NB4 (cell line): ENCODE data around the gene TBC1D3B.

ENCODE experiments used
- CTCF ChIP-seq: IDR thresholded peaks from one replicate; pipeline ENCODE4 v1.5.1; 2012; ENCODE audit warnings: low read depth, low read length
- POLR2A ChIP-seq: IDR thresholded peaks from 2 replicates; pipeline ENCODE4 v1.6.1; 2011; ENCODE audit warnings: mild to moderate bottlenecking; ENCODE audit not compliant: insufficient read length; ENCODE audit errors: extremely low read depth
- TF ChIP-seq, protein P1 (sequence below): IDR thresholded peaks from 2 replicates; pipeline ENCODE4 v1.6.1; 2011; ENCODE audit warnings: low read depth, low read length

- TF ChIP-seq CTCF (no peak), POLR2A (no peak)
- TF ChIP-seq, protein P1, sequence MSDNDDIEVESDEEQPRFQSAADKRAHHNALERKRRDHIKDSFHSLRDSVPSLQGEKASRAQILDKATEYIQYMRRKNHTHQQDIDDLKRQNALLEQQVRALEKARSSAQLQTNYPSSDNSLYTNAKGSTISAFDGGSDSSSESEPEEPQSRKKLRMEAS = no peak
Measured at GRCh38 chr17:36151891-36152638, 24.4 kb downstream of the TBC1D3B start.
